Stomach (tissue), 4 donors: ENCODE data around the gene SPAG16.

Source experiments
- EP300 ChIP-seq: sonication (generic); formaldehyde crosslinking; IDR thresholded peaks from one replicate; pipeline ENCODE4 v1.6.1; 2017; ENCODE audit warnings: antibody characterized with exemption
- POLR2AphosphoS5 ChIP-seq, 3 donors: sonication (generic); formaldehyde crosslinking; IDR thresholded peaks; one replicate each; pipeline ENCODE4 v1.6.1; 2016; ENCODE audit warnings: antibody characterized with exemption in 3 of 3
- TF ChIP-seq, protein P1 (sequence below), 7 experiments: fragments of 450-650 bp in 4 of 7; fragments of 200-600 bp in 3 of 7; sonication (generic) in 3 of 7; IDR thresholded peaks; one replicate each; pipeline ENCODE4 v1.5.1; 2016 to 2019; ENCODE audit warnings: antibody characterized with exemption in 7 of 7, control low read depth in 2 of 7, mild to moderate bottlenecking in 1 of 7

DNA sequence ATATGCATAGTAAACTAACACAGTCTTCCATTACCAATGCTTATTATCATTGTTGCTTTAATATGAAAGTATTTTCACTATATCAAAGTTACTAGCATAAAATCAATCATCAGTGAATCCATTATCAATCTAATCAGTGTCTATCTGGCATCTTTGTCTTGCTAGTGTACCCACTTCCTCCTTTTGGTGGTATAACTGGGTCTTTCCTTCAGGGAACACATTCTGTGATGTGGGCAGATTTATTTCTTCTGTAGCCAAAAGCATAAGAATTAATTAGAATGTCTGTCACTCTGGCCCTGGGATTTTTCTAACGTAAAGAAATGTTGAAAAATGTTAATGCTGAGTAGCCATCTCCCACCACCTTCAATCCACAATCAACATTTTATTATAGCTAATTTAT lies 970.8 kb downstream of the SPAG16 start:
- TF ChIP-seq, protein P1, sequence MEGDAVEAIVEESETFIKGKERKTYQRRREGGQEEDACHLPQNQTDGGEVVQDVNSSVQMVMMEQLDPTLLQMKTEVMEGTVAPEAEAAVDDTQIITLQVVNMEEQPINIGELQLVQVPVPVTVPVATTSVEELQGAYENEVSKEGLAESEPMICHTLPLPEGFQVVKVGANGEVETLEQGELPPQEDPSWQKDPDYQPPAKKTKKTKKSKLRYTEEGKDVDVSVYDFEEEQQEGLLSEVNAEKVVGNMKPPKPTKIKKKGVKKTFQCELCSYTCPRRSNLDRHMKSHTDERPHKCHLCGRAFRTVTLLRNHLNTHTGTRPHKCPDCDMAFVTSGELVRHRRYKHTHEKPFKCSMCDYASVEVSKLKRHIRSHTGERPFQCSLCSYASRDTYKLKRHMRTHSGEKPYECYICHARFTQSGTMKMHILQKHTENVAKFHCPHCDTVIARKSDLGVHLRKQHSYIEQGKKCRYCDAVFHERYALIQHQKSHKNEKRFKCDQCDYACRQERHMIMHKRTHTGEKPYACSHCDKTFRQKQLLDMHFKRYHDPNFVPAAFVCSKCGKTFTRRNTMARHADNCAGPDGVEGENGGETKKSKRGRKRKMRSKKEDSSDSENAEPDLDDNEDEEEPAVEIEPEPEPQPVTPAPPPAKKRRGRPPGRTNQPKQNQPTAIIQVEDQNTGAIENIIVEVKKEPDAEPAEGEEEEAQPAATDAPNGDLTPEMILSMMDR (IDR thresholded peaks at IDR 0.05): no peak
- TF ChIP-seq EP300 (no peak), POLR2AphosphoS5 (IDR thresholded peaks at IDR 0.05) (no peak)
